DMS53 (cell line): ENCODE results near the gene PLA2G4C.
"Not testable (repeated sequence)": the region's sequence is repeated elsewhere in the genome, so short reads cannot be mapped to it uniquely, and the experiment has no call there.

Experiments
- DNase-seq: peaks from one replicate; lab custom pipeline; 2025; lab: John Stamatoyannopoulos, UW

Gene PLA2G4C

DNA sequence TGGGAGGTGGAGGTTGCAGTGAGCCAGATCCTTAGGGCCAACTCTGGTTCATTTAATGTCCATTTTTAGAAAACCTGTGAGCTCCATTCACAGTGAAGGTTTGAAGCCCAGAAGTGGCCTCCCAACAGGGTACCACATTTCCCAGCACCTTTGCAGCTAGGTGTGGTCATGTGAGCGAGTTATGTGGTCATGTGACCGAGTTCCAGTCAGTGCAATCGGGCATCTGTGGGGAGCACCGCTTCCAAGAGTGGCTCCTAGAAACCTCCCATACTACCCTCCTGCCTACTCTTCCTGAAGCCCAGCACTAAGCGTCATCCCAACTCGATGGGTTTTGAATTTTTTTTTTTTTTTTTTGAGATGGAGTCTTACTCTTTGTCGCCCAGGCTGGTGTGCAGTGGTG lies 663 bp upstream of the PLA2G4C start:
- DNase-seq, result peak; percentile 47

DNA sequence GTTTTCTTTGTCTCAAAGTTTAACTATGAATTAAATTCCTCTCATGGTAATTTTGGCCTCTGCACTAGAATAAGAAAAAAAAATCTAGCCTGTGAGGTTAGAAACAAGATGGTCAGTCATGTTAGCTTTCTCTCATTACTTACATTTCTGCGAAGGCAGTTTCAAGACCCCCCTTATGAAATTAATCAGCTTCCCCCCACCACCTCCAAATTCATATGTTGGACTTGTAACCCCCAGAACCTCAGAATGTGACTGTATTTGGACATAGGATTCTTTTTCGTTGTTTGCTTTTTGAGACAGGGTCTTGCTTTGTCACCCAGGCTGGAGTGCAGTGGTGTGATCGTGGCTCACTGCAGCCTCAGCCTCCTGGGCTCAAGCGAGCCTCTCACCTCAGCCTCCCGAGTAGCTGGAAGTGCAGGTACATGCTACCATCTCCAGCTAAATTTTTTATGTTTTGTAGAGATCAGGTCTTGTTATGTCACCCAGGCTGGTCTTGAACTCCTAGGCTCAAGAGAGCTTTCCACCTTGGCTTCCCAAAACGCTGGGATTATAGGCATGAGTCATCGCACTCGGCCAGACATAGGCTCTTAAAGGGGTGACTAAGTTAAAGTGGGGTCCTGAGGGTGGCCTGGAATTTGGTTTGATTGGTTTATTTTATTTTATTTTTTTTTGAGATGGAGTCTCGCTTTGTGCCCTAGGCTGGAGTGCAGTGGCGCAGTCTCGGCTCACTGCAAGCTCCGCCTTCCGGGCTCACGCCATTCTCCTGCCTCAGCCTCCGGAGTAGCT lies 1.4 kb downstream of the PLA2G4C start:
- DNase-seq, result no peak

DNA sequence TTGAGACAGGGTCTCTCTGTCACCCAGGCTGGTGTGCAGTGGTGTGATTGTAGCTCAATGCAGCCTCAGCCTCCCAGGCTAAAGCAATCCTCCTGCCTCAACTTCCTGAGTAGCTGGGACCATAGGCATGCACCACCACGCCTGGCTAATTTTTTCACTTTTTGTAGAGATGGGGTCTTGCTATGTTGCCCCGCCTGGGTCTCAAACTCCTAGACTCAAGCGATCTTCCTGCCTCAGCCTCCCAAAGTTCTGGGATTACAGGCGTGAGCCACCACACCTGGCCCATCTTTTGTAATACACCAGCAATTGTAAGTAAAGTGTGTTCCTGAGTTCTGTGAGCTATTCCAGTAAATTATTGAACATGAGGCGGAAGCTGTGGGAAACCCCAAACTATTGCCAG lies 6.7 kb downstream of the PLA2G4C start:
- no peak for DNase-seq

DNA sequence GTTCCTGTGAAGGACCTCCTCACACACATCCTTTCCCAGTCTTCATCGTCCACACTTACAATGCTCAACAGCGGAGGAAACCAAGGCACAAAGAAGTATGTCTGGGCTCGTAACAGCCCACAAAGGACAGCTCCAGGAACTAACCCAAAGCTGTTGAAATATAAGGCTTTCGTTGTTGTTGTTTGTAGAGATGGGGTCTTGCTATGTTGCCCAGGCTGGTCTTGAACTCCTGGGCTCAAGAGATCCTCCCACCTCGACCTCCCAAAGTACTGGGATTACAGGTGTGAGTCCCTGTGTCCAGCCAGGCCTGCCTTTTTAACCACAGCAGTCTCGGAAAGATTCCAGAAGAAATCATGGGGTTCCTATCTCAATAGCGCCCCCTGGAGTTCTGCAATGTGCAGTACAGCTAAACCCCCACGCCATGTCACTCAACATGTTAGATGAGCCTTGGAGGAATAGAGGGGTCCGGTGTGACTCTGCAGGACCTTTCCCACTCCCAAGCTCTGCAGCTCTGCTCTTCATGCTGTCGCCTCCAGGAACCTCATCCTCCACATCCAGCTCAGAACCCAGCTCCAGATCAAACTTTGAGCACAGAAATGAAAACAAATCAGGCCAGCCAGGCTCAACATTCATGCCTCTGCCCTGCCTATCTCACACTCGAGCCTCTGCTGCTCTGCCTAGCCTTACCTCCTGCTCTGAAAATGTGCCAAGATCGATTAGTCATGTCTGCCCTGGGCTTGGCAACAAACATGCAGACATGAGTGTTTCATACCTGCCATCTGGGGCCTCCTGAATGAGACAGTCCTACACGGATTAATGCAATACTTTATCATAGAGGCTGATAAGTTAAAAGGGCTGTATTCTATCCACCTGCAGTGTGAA lies 7.5 kb downstream of the PLA2G4C start:
- DNase-seq, result peak; percentile 62

- DNase-seq, result no peak
These were observed 14.9 kb downstream of the PLA2G4C start for GRCh38 chr19:48095612-48096175.

DNA sequence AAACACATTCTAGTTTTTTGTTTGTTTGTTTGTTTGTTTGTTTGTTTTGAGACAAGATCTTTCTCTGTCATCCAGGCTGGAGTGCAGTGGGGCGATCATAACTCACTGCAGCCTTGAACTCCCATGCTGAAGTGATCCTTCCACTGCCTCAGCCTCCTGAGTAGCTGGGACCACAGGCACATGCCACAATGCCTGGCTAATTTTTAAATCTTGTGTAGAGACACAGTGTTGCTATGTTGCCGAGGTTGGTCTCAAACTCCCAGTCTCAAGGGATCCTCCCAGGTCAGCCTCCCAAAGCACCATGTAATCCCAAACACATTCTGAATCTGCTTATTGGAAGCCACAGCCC lies 15.8 kb downstream of the PLA2G4C start:
- no peak for DNase-seq

- DNase-seq, result no peak
These were observed 16.3 kb downstream of the PLA2G4C start for GRCh38 chr19:48094129-48094854.

GRCh38 chr19:48091111-48091718 lies 19.4 kb downstream of the PLA2G4C start:
- DNase-seq, result not testable (repeated sequence)

- no peak for DNase-seq
These were observed 20.3 kb downstream of the PLA2G4C start for GRCh38 chr19:48090281-48090802.

DNA sequence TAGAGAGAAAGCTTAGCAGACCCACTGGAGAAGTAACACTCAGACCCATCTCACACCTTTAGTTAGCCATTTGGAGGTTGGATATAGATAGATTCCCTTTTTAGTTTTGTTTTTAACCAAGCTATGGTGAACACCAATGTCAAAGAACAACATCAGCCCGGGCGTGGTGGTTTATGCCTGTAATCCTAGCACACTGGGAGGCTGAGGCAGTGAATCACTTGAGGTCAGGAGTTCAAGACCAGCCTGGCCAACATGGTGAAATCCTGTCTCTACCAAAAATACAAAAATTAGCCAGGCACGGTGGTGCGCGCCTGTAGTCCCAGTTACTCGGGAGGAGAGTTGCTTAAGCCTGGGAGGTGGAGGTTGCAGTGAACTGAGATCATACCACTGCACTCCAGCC lies 21.6 kb downstream of the PLA2G4C start:
- DNase-seq, result not testable (repeated sequence)

GRCh38 chr19:48085904-48086864 lies 24.4 kb downstream of the PLA2G4C start:
- peak; percentile 14 for DNase-seq

DNA sequence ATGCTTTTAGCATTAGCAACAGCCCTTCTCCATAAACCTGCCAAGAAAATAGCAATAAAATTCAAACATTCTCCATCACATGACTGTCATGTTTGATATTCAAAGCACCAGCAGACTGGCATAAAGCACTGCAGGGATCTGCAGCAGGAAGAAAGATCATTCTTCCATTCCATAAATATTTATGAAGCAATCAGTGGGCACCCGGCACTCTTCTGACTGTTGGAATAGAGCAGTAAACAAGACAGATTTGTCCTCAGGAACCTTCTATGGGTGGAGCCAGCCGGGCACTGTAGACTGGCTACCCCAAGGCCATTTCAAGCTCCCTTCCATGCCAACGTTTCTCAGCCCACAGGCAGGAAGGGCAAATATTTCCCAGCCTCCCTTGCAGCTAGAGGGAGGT lies 25.5 kb downstream of the PLA2G4C start:
- DNase-seq, result no peak

DNA sequence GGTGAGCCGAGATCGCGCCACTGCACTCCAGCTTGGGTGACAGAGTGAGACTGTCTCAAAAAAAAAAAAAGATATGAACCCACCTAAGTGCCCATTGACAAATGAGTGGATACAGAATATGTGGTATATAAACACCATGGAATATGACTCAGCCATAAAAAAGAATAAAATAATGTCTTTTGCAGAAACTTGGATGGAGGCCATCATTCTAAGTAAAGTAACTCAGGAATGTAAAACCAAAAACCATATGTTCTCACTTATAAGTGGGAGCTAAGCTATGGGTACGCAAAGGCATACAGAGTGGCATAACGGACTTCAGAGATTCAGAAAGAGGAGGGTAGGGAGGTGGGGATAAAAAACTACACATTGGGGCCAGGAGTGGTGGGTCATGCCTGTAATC lies 29.5 kb downstream of the PLA2G4C start:
- no peak for DNase-seq

GRCh38 chr19:48070177-48070769 lies 40.3 kb downstream of the PLA2G4C start:
- not testable (repeated sequence) for DNase-seq

- no peak for DNase-seq
These were observed 41.2 kb downstream of the PLA2G4C start for GRCh38 chr19:48069435-48069834.

DNA sequence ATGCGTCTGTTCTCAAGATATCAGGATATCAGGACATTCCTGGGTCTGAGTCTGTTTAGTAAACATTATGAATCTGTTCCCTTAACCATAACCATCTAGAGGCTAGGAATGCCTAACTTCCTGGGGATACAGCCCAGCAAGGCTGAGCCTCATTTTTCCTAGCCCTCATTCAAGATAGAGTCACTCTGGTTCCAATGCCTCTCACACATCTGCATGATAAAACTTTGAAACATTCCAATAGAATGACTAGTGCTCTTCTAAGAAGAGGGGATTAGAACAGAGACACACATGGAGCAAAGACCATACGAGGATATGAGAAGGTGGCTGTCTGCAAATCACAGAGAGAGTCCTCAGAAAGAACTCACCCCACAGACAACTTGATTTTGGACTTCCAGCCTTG lies 46.1 kb downstream of the PLA2G4C start:
- no peak for DNase-seq

GRCh38 chr19:48061401-48062344 lies 48.9 kb downstream of the PLA2G4C start:
- DNase-seq, result no peak

DNA sequence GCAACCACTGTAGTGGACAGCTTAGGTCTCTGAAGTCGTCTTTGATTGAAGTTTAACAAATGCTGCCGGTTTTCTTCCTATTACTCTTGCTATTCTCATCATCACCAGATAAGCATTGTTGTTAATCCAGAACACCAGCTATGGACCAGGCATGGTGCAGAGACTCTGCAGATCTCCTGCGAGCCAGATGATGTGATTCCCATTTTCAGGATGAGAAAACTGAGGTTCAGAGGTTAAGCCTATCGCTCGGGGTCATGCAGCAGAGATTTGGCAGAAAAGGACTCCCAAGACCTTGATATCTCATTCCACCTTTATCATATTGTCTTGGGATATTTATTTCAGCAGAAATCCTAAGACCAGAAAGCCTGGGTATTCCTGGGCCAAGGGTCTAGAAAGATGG lies 50.2 kb downstream of the PLA2G4C start:
- no peak for DNase-seq

DNA sequence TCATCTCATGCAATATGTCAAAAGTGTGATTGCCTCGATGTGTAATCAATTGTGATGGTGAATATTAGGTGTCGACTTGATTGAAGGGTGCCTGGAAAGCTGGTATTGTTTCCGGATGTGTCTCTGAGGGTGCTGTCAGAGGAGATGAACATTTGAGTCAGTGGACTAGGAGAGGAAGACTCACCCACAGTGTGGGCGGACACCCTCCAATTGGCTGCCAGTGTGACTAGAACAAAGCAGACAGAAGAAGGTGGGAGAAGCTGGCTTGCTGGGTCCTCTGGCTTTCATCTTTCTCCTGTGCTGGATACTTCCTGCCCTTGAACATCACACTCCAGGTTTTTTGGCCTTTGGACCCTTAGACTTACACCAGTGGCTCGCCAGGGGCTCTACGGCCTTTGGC lies 51.3 kb downstream of the PLA2G4C start:
- no peak for DNase-seq
